Stimulated activated naive CD8-positive, alpha-beta T cell treated with anti-CD3 and anti-CD28 coated beads, Interleukin-15, amount 100 ng/mL, for 72 hours (primary cell): ENCODE measurements around the gene MMRN2.

ENCODE experiments used
- ATAC-seq: fragments of 150-1000 bp; cut with Tn5 transposase; 2 replicates; pipeline ENCODE4 v1.10.0; 2021; ENCODE audit warnings: mild to moderate bottlenecking, moderate library complexity
- DNase-seq, 2 donors: peaks; one replicate each; pipeline ENCODE4 v3.0.0; 2021 to 2022
- H3K27ac Mint-ChIP-seq, 2 donors: one replicate each; pipeline ENCODE4 v1.8.0; 2022; ENCODE audit warnings: mild to moderate bottlenecking in 2 of 2, mixed read lengths in 2 of 2, moderate library complexity in 2 of 2
- H3K27me3 Mint-ChIP-seq: one replicate; pipeline ENCODE4 v1.8.0; 2022; ENCODE audit warnings: mixed read lengths
- H3K4me1 Mint-ChIP-seq: one replicate; pipeline ENCODE4 v1.8.0; 2022; ENCODE audit warnings: mild to moderate bottlenecking, mixed read lengths
- H3K4me3 Mint-ChIP-seq, 2 donors: one replicate each; pipeline ENCODE4 v1.8.0; 2022; ENCODE audit warnings: mild to moderate bottlenecking in 2 of 2, mixed read lengths in 2 of 2, moderate library complexity in 1 of 2
- H3K9me3 Mint-ChIP-seq, 2 donors: one replicate each; pipeline ENCODE4 v1.8.0; 2022; ENCODE audit warnings: mixed read lengths in 2 of 2

The MMRN2 gene

GRCh38 chr10:86962136-86962980 lies 4.9 kb upstream of the MMRN2 start:
- H3K27ac Mint-ChIP-seq = no peak overlapping the region
- H3K4me3 Mint-ChIP-seq = no peak overlapping the region
- no peaks in the 10 kb centered on the region for H3K27me3 Mint-ChIP-seq
- no peaks in the 10 kb centered on the region for H3K9me3 Mint-ChIP-seq
- DNase-seq (peak in 1 of 2 donors; percentile 6), ATAC-seq (no peak)
- H3K4me1 Mint-ChIP-seq = peaks cover 31% of the 10 kb centered on the region

GRCh38 chr10:86961481-86962091 lies 4.2 kb upstream of the MMRN2 start:
- no peaks in the 10 kb centered on the region for H3K9me3 Mint-ChIP-seq
- H3K4me1 Mint-ChIP-seq = peaks cover 23% of the 10 kb centered on the region
- no peak for ATAC-seq
- no peak overlapping the region for H3K27ac Mint-ChIP-seq
- H3K4me3 Mint-ChIP-seq = no peak overlapping the region
- no peak for DNase-seq
- no peaks in the 10 kb centered on the region for H3K27me3 Mint-ChIP-seq

GRCh38 chr10:86960863-86961434 lies 3.5 kb upstream of the MMRN2 start:
- DNase-seq (no peak), ATAC-seq (no peak)
- Mint-ChIP-seq H3K9me3 (no peaks in the 10 kb centered on the region), H3K4me1 (peaks cover 17% of the 10 kb centered on the region), H3K27me3 (no peaks in the 10 kb centered on the region), H3K27ac (no peak overlapping the region), H3K4me3 (no peak overlapping the region)

DNA sequence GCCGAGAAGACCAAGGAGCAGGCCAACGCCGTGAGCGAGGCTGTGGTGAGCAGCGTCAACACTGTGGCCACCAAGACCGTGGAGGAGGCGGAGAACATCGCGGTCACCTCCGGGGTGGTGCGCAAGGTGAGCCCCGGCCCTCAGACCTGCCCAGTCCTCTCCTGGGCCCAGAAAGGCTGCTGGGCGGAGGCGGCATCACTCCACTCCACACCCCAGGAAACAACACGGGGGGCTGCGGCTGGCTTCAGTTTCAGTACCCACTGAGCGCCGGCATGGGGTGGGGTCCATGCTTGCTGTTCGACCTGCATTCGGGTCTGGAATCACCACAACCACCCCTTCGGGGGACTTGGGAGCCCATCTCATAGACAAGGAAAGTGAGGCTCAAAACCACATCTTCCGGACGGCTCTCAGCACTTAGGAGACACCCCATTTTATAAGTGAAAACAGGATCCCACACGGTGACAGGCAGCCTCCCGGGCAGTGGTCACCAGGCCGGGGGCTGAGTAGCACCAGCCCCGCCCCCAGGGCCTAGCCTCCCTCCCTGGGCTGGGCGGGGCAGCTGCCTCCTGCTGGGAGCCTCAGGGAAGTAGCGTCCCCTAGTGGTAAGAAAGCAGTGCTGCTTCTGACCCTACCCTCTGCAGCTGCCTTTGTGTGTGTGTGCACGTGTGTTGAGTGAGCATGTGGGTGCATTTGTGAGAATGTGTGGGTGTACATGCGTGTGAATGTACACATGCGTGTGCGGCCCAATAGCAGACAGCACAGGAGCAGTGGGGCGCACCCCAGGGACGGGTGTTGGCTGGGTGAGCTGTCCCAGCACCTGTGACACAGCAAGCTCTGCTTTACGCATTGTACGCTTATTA lies 2.8 kb upstream of the MMRN2 start:
- Mint-ChIP-seq H3K4me1 (peaks cover 9% of the 10 kb centered on the region), H3K9me3 (no peaks in the 10 kb centered on the region)

DNA sequence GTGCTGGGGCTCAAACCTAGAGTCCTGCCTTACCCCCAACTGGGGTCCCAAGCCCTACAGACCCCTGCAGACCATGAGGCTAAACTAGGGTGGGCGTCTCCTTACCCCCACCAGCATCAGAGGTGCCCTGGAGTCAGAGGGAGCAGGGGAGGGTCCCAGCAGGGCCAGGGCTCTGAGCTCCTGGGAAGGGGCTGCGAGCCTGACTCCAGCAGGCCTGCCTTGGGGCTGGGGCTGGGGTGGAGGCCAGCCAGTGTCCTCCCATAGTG lies 2.3 kb upstream of the MMRN2 start:
- DNase-seq (peak in 1 of 2 donors; percentile 6), ATAC-seq (no peak)
- Mint-ChIP-seq H3K27me3 (no peaks in the 10 kb centered on the region), H3K27ac (no peak overlapping the region), H3K4me3 (no peak overlapping the region), H3K4me1 (peaks cover 5% of the 10 kb centered on the region), H3K9me3 (no peaks in the 10 kb centered on the region)

More for the DNA sequence above, 2.8 kb upstream of the MMRN2 start:
- no peak overlapping the region for H3K27ac Mint-ChIP-seq
- ATAC-seq (peak; percentile 53), DNase-seq (peak in 1 of 2 donors; percentile 44)
- H3K4me3 Mint-ChIP-seq = no peak overlapping the region
- H3K27me3 Mint-ChIP-seq = no peaks in the 10 kb centered on the region

DNA sequence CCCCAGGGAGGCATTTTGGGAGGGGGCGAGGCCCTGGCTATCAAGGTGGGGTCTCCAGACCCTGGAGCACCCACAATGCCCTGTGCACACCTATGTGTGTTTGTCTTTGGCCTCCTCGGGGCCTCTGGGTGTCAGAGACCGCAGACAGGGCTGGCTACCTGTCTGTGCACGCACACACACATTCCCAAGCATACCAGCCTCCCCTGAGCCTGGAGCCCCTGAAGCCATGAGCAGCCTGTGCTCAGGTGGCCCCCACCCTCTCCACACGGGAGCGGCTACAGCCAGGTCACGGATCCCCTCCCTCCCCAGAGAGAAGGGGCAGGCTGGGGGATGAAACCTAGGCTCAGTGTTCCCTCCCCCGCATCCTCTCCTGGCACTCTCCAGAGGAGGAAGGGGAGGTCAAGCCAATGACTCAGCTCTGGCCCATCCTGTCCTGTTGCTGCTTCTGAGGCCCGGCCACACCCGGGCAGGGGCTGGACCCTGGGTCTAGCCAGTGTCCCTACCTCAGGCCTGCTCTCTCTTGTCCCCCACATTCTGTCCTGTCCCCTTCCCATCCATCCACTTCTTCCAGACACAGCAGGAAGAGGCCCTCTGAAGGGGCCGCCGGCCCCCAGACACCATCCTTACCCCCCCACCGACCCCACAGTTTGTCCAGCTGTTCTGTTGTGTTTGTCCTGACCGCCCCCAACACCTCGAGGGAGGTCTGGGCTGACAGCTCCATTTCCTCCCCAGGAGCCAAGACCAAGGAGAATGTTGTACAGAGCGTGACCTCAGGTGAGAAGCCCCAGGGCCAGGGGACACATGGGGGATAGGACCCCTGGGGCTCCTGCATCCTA lies 1.7 kb upstream of the MMRN2 start:
- DNase-seq (no peak), ATAC-seq (no peak)
- Mint-ChIP-seq H3K27me3 (no peaks in the 10 kb centered on the region), H3K4me1 (peaks cover 5% of the 10 kb centered on the region), H3K9me3 (peaks cover 0 to under 1% of the 10 kb centered on the region in 2 donors), H3K4me3 (no peak overlapping the region), H3K27ac (peak overlapping the region in 1 of 2 donors; percentile 5)

DNA sequence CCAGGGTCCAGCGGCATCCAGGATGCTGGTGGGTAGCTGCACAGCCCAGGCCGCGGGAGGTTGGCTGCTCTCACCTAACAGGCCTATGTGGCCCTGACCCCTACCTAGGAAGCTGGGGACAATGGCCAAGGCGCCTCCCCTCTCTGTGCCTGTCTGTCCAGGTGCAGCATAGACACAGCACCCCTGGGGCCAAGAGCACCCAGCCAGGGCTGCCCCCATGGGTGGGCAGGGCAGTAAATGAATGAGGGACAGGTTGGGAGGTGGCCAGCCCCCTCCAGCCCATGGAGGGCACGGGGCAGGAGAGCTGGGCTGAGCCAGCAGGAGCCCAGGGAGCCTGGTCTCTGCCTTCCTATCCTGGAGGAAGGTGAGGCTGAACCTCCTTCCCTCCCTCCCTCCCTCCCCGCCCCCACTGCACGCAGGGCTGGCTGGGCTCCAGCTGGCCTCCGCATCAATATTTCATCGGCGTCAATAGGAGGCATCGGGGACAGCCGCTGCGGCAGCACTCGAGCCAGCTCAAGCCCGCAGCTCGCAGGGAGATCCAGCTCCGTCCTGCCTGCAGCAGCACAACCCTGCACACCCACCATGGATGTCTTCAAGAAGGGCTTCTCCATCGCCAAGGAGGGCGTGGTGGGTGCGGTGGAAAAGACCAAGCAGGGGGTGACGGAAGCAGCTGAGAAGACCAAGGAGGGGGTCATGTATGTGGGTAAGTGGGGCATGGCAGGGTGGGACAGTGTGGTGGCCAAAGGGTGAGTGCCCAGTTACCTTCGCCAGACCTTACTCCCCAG lies 893 bp upstream of the MMRN2 start, which contains the start of gene SNCG:
SNCG (plus strand) TSS at position 484 of the 785 bp plus-strand sequence; CDS start at position 583, 99 bp downstream.
- Mint-ChIP-seq H3K4me3 (no peak within 1 kb of the TSS), H3K9me3 (peaks cover 0 to 9% of the 10 kb centered on the region in 2 donors), H3K27ac (peak within 1 kb of the TSS in 1 of 2 donors; percentile 5), H3K27me3 (no peaks in the 10 kb centered on the region), H3K4me1 (peaks cover 5% of the 10 kb centered on the region)
- ATAC-seq (no peak), DNase-seq (peak in 1 of 2 donors; percentile 7)

DNA sequence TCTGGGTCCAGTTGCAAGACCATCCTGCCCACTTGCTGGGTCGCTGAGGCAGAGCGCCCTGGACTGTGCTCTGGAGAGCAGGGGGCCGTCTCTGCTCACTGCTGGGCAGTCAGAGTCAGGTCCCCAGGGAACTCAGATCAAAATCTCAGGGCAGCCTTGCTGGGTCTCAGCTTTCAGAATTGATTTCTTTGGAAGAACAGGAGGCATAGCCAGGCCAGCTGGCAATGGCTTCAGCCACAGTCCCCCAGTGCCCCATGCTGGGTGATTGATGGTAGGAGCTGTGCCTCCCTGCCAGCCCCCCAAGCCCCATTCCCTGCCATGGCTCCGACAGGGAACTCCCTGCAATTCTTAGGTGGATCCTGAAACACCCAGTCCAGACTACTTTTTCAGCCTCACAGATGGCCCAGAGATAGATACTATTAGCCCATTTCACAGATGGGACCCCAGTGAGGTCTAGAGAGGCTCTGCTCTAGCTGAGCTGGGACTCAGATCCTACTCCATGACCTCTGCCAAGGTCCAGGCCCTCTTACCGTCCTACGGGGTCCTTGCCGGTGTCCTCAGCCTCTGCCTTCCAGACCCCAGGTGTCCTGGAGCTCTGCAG lies 467 bp downstream of the MMRN2 start:
- peaks cover 5% of the 10 kb centered on the region for H3K4me1 Mint-ChIP-seq
- peaks cover 7 to 20% of the 10 kb centered on the region in 2 donors for H3K9me3 Mint-ChIP-seq
- no peak overlapping the region for H3K27ac Mint-ChIP-seq
- DNase-seq (peak in 1 of 2 donors; percentile 6), ATAC-seq (no peak)
- no peak overlapping the region for H3K4me3 Mint-ChIP-seq
- H3K27me3 Mint-ChIP-seq = no peaks in the 10 kb centered on the region

GRCh38 chr10:86956195-86956847 lies 1.1 kb downstream of the MMRN2 start:
- Mint-ChIP-seq H3K27ac (peak overlapping the region in 1 of 2 donors; percentile 76), H3K9me3 (peaks cover 9 to 24% of the 10 kb centered on the region in 2 donors), H3K4me1 (peaks cover 5% of the 10 kb centered on the region), H3K4me3 (no peak overlapping the region), H3K27me3 (no peaks in the 10 kb centered on the region)
- no peak for ATAC-seq
- no peak for DNase-seq

DNA sequence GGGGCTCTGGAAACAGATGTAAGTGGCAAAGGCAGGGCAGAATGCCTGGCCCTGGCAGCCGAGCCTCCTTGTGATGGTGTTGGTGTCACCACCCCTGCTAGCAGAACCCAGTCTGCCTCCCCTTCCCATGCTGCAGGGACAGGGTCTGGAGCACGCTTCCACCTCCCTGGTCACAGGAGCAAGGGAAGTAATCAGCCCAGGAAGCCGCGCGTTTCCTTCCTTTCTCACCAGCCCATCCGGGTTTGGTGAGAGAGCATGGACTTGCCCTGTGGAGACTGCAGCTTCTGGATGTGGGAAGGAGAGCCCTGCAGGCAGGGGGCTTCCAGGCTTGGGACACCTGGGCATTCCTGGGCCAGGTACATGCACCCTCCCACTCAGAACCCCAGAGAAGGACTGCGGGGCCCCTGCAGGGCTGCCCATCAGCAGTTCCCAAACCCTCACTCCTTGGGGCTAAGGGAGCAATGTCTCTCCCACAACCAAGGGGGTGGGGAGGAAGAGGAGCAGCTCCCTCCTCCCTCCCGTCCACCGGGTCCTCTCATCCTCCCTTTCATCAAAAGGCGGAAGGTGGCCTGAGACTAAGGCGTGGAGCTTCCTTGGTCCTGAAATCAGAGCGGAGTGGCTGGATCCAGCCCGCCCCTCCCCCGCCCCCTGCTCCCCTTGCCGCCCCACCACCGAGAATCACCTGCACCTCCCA lies 1.8 kb downstream of the MMRN2 start:
- Mint-ChIP-seq H3K4me1 (peaks cover 6% of the 10 kb centered on the region), H3K9me3 (peaks cover 9 to 24% of the 10 kb centered on the region in 2 donors), H3K4me3 (no peak overlapping the region), H3K27me3 (no peaks in the 10 kb centered on the region), H3K27ac (peak overlapping the region in 1 of 2 donors; percentile 76)
- ATAC-seq = no peak
- peak in 1 of 2 donors; percentile 6 for DNase-seq

GRCh38 chr10:86954681-86955500 lies 2.5 kb downstream of the MMRN2 start:
- DNase-seq (no peak), ATAC-seq (no peak)
- peaks cover 9 to 24% of the 10 kb centered on the region in 2 donors for H3K9me3 Mint-ChIP-seq
- H3K4me1 Mint-ChIP-seq = peaks cover 9% of the 10 kb centered on the region
- H3K27me3 Mint-ChIP-seq = no peaks in the 10 kb centered on the region
- H3K4me3 Mint-ChIP-seq = no peak overlapping the region
- H3K27ac Mint-ChIP-seq = no peak overlapping the region
